Embryonic facial prominence (tissue), 1 donor: ENCODE measurements around the gene TMCO4.
"Not testable (repeated sequence)": the region's sequence is repeated elsewhere in the genome, so short reads cannot be mapped to it uniquely, and the experiment has no call there.

ENCODE experiments used
- DNase-seq: peaks from one replicate; pipeline ENCODE4 v3.0.0-alpha.2; 2016; ENCODE audit errors: extremely low spot score

TMCO4 gene

DNA sequence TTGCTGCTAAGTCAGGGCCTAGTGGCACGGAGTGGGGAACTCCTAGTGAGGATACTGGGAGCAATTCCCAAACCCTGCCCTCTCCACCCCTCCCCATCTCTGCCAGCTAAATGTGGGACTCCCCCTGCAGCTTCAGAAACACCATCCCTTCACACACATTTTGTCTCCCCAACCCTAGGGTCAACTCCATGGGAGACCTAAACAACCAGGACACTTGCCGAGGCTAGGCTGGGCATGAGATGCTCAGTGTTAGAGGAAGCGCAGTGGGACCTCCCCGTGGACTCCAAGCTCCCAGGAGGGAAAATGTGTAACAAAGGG is 13.9 kb upstream of the TMCO4 start:
- no peak for DNase-seq

DNA sequence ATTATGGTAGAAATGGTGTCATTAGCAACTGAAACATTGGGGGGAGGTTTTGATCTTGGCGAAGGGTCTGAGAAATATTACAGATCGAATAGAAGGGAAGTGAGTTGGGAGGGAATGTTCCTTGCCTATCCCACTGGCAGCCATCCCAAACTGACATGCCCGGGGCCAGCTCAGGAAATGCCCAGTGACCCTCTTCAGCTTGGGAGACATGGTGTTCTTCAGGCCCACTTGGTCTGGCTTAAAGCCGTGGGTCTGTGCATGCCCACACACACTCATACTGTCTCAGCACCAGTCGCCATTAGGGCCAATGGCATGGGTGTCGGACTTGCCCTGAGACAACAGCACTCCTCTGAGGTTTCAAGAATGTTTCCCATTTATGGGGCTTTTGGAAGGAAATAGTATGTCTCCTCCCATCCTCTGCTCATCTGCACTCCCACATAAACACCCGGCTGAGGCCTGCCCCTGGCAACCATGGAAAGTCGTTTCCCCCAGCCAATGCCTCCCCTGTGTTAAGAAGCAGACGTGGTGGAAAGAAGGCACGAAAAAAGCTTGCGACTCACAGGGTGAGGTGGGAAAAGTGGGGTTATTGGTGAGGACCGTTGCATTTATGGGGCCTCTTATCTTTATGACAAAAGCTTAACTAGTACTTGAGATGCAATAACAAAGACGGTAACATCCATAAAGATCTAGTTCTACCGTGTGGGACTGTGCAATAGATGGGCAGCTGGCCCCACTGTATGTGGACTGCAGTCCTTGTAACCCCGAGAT is 13.3 kb upstream of the TMCO4 start:
- DNase-seq: no peak

DNA sequence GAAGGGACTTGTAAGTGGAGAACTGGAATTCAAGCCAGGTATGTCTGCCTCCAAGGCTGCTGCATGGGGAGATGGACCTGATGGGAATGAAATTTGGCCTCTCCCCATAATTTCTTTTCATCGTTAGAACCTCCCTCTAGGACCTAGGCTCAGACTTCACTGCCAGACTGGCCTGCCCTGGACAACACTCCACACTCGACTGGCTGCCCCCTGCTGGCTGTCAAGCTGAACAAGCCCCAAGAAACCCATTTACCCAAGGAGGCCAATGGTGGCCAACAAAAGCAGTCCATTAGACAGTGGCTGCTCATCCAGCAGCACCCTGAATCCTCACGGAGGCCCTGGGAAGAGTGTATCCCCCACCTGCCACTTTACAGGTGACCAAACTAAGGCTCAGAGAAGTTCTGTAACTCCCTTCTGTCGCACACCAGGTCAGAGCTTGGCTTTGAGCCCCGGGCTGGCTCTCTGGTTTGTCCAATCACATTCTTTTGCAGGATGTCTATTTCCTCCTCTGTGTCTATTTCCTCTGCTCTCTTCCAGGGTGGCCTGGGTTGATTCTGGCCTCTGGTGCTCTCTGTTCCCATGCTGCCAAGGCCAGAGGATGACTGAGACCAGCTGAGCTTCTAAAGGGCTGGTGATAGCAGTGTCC is 11.6 kb upstream of the TMCO4 start:
- no peak for DNase-seq

DNA sequence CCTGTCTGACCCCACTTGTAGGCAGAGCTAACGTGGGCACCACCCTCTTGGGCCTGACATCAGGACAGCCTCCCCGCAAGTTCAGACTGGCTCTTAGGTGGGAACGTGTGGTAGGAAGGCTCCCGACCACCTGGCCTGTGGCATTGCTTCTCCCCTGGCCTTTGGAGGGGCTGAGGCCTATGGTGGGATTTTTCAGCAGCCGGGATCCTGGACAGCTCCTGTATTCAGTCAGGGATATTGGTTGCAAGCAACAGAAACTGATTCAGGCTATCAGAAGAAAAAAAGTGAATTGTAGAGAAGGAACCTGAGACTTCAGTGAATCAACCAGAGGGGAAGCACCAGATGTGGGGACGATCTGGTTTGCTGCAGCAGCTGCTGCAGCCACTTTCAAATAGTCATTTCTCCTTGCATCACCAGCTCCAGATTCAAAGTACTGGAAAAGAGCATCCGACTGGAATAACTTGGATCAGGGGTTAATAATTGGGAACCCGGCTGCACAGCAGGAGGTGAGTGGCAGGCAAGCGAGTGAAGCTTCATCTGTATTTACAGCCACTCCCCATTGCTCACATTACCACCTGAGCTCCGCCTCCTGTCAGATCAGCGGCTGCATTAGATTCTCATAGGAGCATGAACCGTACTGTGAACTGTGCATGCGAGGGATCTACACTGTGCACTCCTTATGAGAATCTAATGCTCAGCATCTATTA is 9.5 kb upstream of the TMCO4 start:
- no peak for DNase-seq

DNA sequence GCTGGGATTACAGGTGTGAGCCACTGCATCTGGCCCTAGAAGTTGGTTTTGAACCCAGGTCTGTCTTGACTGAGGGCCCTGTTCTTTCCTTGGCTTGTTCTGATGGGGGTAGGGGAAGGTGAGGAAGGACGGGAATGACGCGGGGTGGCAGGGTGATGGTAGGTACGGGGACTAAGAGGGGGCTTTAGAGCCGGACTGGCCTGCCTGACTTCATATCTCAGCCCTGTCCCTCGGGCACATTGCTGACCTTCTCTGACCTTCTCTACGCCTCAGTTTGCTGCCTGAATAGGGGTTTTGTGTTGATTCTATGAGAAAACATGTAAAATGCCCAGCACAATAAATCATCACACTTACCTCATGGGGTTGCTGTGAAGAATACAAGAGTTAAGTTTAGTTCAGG is 8.6 kb upstream of the TMCO4 start:
- DNase-seq: no peak

DNA sequence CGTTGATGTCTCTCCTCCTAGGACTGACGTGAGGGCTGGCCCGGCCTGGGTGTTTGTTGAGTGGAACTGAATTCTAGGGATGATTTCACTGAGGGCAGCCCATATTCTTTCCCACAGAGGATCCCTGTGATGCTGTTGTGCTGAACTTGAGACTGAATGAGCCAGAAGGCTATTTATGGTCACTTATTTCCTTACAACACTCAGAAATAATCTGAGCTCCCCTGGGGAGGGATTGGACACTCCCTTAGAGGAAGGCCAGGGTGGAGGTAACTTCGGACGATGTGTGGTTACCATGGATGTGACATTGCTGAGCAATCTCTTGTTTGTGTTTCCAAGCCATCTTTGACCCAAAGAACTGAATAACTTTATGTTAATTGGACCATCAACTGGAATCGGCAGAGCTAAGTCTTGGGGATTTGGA is 5.1 kb upstream of the TMCO4 start:
- DNase-seq: no peak

DNA sequence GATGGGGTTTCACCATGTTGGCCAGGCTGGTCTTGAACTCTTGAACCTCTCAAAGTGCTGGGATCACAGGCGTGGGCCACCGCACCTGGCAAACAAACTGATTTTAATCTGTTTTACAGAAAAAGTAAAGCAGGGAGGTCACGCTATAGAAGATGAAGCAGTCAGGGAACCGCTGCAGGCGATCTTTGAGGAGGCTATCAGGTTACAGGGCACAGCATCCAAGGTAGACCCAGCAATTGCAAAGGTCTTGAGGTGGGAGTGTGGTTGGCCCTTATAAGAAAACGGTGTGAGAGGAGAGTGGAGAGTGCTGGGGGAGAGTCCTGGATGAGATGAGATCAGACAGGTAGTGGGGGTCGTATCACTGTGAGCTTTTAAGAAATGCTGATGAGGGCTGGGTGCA is 2.6 kb upstream of the TMCO4 start:
- DNase-seq: no peak

DNA sequence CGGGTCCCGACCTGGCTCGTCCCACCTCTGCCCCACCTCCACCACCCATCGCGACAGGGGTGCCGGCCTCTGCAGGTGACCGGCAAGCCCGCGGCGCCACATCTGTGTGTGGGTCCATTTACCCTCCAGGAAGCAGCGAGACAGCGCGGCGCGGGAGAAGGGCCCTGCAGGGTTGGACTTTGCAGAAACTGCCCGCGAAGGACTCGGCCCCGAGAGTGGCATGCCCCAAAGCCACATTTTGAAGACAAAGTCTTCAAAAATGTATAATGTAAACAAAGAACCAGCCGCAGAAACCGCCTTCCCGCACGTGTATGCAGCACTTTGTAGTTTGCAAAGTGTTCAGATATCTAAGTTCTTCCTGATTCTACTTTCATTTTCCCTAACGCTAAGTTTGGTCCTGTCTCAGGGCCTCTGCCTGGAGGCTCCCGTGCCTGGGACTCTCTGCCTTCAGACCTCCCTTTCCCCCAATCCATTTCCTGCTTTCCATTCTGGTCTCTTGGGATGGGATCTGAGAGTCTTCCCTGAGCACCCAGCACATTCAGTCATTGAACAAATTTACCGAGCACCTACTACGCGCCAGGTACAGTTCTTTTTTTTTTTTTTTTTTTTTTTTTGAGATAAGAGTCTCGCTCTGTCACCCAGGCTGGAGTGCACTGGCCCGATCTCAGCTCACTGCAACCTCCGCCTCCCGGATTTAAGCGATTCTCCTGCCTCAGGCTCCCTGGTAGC is 524 bp upstream of the TMCO4 start:
- DNase-seq: no peak

DNA sequence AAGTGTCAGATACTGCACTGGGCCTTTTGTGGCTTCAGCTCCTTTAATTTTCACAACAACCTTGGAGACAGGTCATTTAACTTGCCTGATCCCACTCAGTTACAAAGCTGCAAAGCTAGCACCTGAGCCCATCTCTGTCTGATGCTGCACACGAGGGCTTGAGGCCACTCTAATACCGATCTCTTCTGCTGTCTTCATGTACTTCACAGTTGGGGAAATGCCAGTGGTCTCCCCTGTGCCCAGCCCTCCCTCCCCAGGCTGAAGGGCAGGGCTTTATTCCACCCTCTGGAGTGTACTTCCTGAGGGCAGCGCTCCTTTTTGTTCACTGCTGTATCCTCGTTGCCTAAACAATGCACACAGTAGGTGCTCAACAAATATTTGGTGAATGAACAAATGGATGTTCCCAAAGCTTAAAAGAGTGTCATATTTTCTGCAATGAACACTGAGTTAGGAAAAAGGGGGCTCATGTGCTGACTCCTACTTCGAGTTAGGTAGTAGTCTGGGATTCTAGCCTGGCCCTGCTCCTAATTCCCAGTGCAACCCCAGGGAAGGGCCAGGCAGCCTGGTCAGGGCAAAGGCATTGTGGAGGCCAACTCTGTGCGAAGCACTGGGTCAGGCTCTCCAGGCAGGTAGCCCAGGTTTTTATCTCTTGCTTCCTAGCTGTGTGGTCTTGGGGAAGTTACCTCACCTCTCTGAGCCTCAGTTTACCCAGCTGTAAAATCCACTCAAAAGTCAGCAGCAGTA is 1.1 kb downstream of the TMCO4 start:
- no peak for DNase-seq

DNA sequence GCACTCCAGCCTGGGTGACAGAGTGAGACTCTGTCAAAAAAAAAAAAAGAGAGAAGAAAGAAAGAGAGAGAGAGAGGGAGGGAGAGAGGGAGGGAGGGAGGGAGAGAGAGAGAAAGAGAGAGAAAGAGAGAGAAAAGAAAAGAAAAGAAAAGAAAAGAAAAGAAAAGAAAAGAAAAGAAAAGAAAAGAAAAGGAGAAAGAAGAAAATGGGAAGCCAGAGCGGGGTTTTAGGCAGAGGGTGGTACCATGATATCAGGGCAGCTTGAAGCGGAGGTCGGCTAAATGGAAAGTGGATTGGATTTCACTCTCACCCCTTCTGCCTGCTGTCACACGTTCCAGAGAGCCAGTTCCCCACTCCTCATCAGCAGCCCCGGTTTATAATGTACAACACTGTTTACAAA is 1.9 kb downstream of the TMCO4 start:
- no peak for DNase-seq

DNA sequence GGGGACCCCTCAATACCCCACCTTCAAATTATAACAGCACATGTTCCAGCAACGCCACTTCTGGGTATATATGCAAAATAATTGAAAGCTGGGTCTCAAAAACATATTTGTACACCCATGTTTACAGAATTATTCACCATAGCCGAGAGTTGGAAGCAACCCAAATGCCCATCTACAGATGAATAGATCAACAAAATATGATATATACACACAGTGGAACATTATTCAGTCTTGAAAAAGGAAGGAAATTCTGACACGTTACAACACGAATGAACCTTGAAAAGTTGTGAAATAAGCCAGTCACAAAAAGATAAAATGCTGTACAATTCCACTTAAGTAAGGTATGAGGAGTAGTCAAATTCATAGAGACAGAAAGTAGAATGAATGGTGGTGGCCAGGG is 5.1 kb downstream of the TMCO4 start:
- no peak for DNase-seq

DNA sequence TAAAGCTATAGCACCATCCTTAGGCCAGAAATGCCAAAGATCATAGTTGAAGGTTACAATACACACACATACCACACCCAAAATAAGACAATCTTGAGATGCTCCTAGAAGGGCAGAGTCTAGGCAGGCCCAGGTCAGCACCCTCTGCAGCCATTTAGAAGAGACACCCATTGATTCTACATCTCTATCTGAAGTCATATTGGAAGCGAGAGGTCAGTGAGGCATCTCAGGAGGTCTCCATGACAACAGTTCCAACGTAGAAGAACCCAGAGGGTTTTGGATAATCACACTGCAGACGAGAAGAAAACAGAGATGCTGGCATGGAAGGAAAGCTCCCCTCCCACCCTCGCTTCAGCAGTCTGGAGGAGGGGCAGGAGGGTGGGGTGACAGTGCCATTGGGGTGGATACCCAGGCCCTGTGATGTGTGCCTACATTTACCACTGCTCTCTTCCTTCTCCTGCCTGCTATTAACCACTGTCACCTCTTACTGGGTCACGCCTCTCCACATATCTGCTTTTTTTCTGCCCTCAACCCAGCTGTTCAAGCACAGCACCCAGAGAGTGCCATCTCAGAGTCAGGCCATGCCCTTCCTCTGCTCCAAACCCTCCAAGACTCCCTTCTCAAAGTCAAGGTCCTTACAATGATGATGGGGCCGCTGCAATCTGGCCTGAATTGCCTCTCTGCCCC is 6.2 kb downstream of the TMCO4 start:
- no peak for DNase-seq

DNA sequence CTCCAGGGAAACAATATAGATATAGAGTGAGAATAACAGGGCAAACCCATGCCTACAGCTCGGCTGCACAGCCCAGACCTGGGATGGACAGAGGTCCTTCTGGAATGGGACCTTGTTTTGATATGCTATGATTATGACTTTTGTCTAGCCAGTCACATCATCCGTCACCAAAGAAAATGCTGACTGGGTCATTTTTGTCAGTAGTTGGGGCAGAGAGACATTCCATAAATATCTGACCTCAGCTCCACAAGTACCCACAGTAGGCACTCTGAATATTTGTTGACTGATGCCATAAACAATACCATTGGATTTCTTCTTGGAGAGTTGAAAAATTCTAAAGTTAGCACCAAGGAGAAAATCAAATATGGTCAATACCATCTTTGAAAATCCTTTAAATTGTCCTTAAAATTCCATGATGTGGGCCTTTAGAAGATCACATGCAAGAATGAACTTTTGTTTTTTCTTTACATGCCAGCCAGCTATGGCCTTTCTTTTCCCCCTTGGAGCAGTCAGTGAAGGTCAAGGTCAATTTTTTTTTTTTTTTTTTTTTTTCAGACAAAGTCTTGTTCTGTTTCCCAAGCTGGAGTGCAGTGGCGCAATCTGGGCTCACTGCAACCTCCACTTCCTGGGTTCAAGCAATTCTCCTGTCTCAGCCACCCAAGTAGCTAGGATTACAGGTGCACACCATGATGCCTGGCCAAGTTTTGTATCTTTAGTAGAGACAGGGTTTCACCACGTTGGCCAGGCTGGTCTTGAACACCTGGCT is 7.3 kb downstream of the TMCO4 start:
- no peak for DNase-seq

DNA sequence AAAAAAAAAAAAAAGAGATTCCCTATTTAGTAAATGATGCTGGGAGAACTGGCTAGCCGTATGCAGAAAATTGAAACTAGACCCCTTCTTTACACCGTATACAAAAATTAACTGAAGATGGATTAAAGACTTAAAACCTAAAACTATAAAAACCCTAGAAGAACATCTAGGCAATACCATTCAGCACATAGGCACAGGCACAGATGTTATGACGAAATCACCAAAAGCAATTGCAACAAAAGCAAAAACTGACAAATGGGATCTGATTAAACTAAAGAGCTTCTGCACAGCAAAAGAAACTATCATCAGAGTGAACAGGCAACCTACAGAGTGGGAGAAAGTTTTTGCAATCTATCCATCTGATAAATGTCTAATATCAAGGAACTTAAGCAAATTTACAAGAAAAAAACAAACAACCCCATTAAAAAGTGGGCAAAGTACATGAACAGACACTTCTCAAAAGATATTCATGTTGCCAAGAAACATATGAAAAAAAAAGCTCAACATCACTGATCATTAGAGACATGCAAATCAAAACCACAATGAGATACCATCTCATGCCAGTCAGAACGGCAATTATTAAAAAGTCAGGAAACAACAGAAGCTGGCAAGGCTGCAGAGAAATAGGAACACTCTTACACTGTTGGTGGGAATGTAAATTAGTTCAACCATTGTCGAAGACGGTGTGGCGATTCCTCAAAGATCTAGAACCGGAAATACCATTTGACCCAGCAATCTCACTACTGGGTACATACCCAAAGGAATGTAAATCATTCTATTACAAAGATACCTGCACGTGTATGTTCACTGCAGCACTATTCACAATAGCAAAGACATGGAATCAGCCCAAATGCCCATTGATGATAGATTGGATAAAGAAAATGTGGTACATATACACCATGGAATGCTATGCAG is 9.4 kb downstream of the TMCO4 start:
- not testable (repeated sequence) for DNase-seq

DNA sequence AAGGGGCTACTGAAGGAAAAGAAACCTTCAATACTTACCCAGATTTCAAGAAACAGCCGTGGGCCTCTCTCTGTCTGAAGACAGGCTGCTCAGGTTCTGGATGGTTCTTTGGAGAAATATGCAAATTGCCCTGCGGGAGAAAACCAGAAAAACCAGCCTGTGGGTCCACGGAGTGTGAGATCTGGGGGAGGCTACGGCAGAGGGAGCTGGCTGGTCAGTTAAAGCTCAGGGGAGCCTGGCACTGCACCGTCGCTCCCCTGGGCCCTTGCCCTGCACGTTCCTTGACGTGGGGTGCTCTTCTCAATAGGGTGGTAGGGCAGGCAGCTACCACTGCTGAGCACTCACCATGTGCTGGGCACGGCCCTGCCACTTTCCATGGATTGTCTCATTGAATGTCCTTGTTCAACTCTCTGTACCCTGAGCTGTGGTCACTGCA is 12.7 kb downstream of the TMCO4 start:
- DNase-seq: no peak

DNA sequence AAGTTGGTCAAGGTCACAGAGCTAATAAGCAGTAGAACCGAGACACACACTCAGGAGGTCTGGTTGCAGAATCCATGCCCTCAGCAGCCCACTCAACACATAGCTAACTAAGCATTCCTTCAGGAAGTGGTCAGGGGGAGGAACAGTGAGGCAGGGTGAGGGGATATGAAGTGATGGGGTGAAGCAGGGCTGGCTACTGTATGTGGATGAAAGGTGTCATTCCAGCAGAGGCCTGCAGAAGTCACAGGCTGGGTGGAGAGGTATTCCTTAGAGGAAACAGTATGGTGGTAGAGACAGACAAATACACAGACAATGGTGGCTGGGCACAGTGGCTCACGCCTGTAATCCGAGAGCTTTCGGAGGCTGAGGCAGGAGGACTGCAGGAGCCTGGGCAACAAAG is 14.1 kb downstream of the TMCO4 start:
- no peak for DNase-seq

DNA sequence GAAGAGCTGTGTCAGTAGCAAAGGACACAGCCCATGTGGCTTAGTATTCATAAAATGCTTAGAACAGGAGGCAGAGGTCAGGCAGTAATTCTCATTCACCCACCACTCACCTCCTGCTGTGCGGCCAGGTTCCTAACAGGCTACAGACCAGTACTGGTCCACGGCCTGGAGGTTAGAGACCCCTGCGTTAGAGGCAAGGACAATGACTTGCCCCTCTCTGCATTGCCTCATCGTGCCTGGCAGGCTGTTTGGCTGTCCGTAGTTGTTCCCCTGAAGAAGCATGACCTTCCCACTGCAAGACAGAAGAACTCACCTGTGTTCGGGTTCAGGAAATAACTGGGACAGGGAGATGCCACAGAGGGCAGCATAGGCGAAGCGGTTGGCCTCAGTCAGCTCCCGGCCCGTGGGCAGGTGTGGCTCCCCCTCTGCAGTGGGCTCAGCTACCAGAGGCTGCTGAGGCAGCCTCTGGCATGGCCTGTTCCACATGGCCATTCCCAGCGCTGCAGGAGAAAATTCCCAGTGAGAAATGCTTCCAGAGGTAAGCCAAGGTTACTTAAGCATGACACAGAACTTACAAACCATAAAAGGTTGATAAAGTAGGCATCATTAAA is 19.3 kb downstream of the TMCO4 start:
- no peak for DNase-seq

DNA sequence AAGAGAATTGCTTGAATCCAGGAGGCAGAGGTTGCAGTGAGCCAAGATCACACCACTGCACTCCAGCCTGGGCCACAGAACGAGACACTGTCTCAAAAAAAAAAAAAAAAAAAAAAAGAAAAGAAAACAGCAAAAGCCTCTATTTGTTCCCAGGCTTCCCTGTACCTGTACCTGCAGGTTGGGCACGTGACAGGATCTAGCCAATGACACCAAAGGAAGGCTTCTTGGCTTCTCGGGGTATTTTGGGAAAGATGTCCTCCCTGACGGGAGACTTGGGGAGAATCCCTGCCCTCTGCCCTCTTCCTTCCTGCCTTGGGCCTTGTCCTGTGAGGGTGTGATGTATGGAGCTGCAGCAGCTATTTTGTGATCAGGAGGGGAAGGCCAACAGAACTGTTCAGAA is 22.8 kb downstream of the TMCO4 start:
- no peak for DNase-seq

DNA sequence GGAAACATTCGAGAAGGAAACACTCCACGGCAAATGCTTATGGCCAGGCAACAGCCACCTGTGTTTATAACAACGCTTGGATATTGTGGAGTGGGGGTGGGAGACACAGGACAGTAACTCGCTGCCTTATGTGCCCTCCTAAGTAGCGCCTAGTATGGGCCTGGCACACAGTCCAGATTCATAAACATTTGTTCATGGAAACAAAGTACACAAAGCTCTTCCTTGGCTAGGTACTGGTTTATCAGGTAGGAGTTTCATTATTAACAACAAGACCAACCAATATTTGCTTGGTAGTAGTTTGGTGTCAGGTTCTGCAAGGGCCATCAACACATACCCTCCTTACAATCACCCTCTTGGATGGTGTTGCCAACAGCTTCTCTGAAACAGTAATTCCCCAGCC is 23.4 kb downstream of the TMCO4 start:
- DNase-seq: no peak
